Measurements from ENCODE around the gene CFAP251.

CFAP251 gene

GRCh38 chr12:121990692-121991603 lies 72.6 kb downstream of the CFAP251 start:
- no peaks in the 10 kb centered on the region for H3K4me1 ChIP-seq (ENCODE audit: control insufficient read depth, low read depth, low read length)
- H3K79me1 ChIP-seq (ENCODE audit: low read length): no peaks in the 10 kb centered on the region
- H3K27ac ChIP-seq (ENCODE audit: low read depth, low read length): no peak overlapping the region
- H3K18ac ChIP-seq (ENCODE audit: low read length): no peak overlapping the region
- H3K4ac ChIP-seq (ENCODE audit: low read depth, low read length): no peak overlapping the region
- no peak overlapping the region for H2BK5ac ChIP-seq (ENCODE audit: low read length)
- H3K4me3 ChIP-seq (ENCODE audit: low read length): no peak overlapping the region
- no peak overlapping the region for H2BK120ac ChIP-seq (ENCODE audit: low read depth, low read length)
- no peak overlapping the region for H3K9ac ChIP-seq (ENCODE audit: low read length)
- no peak overlapping the region for H2BK15ac ChIP-seq (replicated peaks; ENCODE audit: low read depth)
- H3K79me2 ChIP-seq (ENCODE audit: control insufficient read depth, insufficient read depth, low read length): no peaks in the 10 kb centered on the region
- H3K23ac ChIP-seq (ENCODE audit: low read length): no peak overlapping the region
- no peaks in the 10 kb centered on the region for H3K36me3 ChIP-seq (ENCODE audit: control insufficient read depth, insufficient read depth, low read length)
- no peak overlapping the region for H4K5ac ChIP-seq (ENCODE audit: low read length)
- no peak overlapping the region for H2AK5ac ChIP-seq (ENCODE audit: low read length)
- no peak overlapping the region for H4K8ac ChIP-seq (ENCODE audit: low read depth, low read length)
- no peak overlapping the region for H3K56ac ChIP-seq (ENCODE audit: low read length)
- no peak overlapping the region for H3K4me2 ChIP-seq (ENCODE audit: low read length)
- WGBS (ENCODE audit: extremely low coverage, insufficient coverage, low lambda C conversion rate): no CpG with 5 or more reads among the region's 10 CpGs
- no peak for DNase-seq
- H3K27me3 ChIP-seq (ENCODE audit: insufficient read depth, low read length, poor library complexity): no peaks in the 10 kb centered on the region

- Histone ChIP-seq H3K36me3 (ENCODE audit: control insufficient read depth, insufficient read depth, low read length) (no peaks in the 10 kb centered on the region), H3K56ac (ENCODE audit: low read length) (no peak overlapping the region), H3K9ac (ENCODE audit: low read length) (no peak overlapping the region), H3K4me2 (ENCODE audit: low read length) (no peak overlapping the region), H3K4me3 (ENCODE audit: low read length) (no peak overlapping the region), H4K8ac (ENCODE audit: low read depth, low read length) (no peak overlapping the region), H2BK5ac (ENCODE audit: low read length) (no peak overlapping the region), H3K79me1 (ENCODE audit: low read length) (no peaks in the 10 kb centered on the region), H3K27me3 (ENCODE audit: insufficient read depth, low read length, poor library complexity) (no peaks in the 10 kb centered on the region), H3K18ac (ENCODE audit: low read length) (no peak overlapping the region), H4K5ac (ENCODE audit: low read length) (no peak overlapping the region), H3K4ac (ENCODE audit: low read depth, low read length) (no peak overlapping the region), H3K27ac (ENCODE audit: low read depth, low read length) (no peak overlapping the region), H3K4me1 (ENCODE audit: control insufficient read depth, low read depth, low read length) (no peaks in the 10 kb centered on the region), H3K23ac (ENCODE audit: low read length) (no peak overlapping the region), H2BK15ac (replicated peaks; ENCODE audit: low read depth) (no peak overlapping the region), H2AK5ac (ENCODE audit: low read length) (no peak overlapping the region), H3K79me2 (ENCODE audit: control insufficient read depth, insufficient read depth, low read length) (no peaks in the 10 kb centered on the region), H2BK120ac (ENCODE audit: low read depth, low read length) (no peak overlapping the region)
- DNase-seq: no peak
- no CpG with 5 or more reads among the region's 21 CpGs for WGBS (ENCODE audit: extremely low coverage, insufficient coverage, low lambda C conversion rate)
These were observed 73.9 kb downstream of the CFAP251 start for GRCh38 chr12:121992059-121992879.

GRCh38 chr12:121996050-121996944 lies 77.9 kb downstream of the CFAP251 start:
- no peak overlapping the region for H2BK120ac ChIP-seq (ENCODE audit: low read depth, low read length)
- no CpG with 5 or more reads among the region's 9 CpGs for WGBS (ENCODE audit: extremely low coverage, insufficient coverage, low lambda C conversion rate)

GRCh38 chr12:121996945-121997612 lies 78.7 kb downstream of the CFAP251 start:
- Histone ChIP-seq H2BK120ac (ENCODE audit: low read depth, low read length) (no peak overlapping the region), H4K8ac (ENCODE audit: low read depth, low read length) (no peak overlapping the region), H3K4me2 (ENCODE audit: low read length) (no peak overlapping the region), H3K79me2 (ENCODE audit: control insufficient read depth, insufficient read depth, low read length) (no peaks in the 10 kb centered on the region), H3K27ac (ENCODE audit: low read depth, low read length) (no peak overlapping the region), H3K9ac (ENCODE audit: low read length) (no peak overlapping the region), H3K27me3 (ENCODE audit: insufficient read depth, low read length, poor library complexity) (no peaks in the 10 kb centered on the region), H3K18ac (ENCODE audit: low read length) (no peak overlapping the region), H3K4me3 (ENCODE audit: low read length) (no peak overlapping the region), H2BK5ac (ENCODE audit: low read length) (no peak overlapping the region), H2AK5ac (ENCODE audit: low read length) (no peak overlapping the region), H3K56ac (ENCODE audit: low read length) (peak overlapping the region; percentile 3), H3K79me1 (ENCODE audit: low read length) (no peaks in the 10 kb centered on the region), H3K4me1 (ENCODE audit: control insufficient read depth, low read depth, low read length) (no peaks in the 10 kb centered on the region), H3K4ac (ENCODE audit: low read depth, low read length) (no peak overlapping the region), H2BK15ac (replicated peaks; ENCODE audit: low read depth) (no peak overlapping the region), H4K5ac (ENCODE audit: low read length) (no peak overlapping the region), H3K23ac (ENCODE audit: low read length) (no peak overlapping the region), H3K36me3 (ENCODE audit: control insufficient read depth, insufficient read depth, low read length) (no peaks in the 10 kb centered on the region)
- DNase-seq: no peak
- WGBS (ENCODE audit: extremely low coverage, insufficient coverage, low lambda C conversion rate): no CpG with 5 or more reads among the region's 13 CpGs

More at GRCh38 chr12:121996050-121996944, 77.9 kb downstream of the CFAP251 start:
- Histone ChIP-seq H2AK5ac (ENCODE audit: low read length) (no peak overlapping the region), H3K18ac (ENCODE audit: low read length) (no peak overlapping the region), H3K79me1 (ENCODE audit: low read length) (no peaks in the 10 kb centered on the region), H3K27ac (ENCODE audit: low read depth, low read length) (no peak overlapping the region), H2BK15ac (replicated peaks; ENCODE audit: low read depth) (no peak overlapping the region), H3K4me1 (ENCODE audit: control insufficient read depth, low read depth, low read length) (no peaks in the 10 kb centered on the region), H3K4ac (ENCODE audit: low read depth, low read length) (no peak overlapping the region), H3K9ac (ENCODE audit: low read length) (no peak overlapping the region), H2BK5ac (ENCODE audit: low read length) (no peak overlapping the region), H3K56ac (ENCODE audit: low read length) (no peak overlapping the region), H3K4me2 (ENCODE audit: low read length) (no peak overlapping the region), H3K36me3 (ENCODE audit: control insufficient read depth, insufficient read depth, low read length) (no peaks in the 10 kb centered on the region), H3K27me3 (ENCODE audit: insufficient read depth, low read length, poor library complexity) (no peaks in the 10 kb centered on the region), H3K23ac (ENCODE audit: low read length) (no peak overlapping the region), H4K8ac (ENCODE audit: low read depth, low read length) (no peak overlapping the region), H3K4me3 (ENCODE audit: low read length) (no peak overlapping the region), H3K79me2 (ENCODE audit: control insufficient read depth, insufficient read depth, low read length) (no peaks in the 10 kb centered on the region), H4K5ac (ENCODE audit: low read length) (no peak overlapping the region)
- peak; percentile 52 for DNase-seq

All from mesendoderm (in vitro differentiated cells).